ENCODE results near the gene PBLD. TPM values are rescaled to one million over a fixed set of nuclear protein-coding genes. Genes with fewer than 3 reads are reported as not detected.

The PBLD gene
- total RNA-seq, 4 donors from 2014 or later, result 2.0 to 3.6 (median 2.8) TPM

DNA sequence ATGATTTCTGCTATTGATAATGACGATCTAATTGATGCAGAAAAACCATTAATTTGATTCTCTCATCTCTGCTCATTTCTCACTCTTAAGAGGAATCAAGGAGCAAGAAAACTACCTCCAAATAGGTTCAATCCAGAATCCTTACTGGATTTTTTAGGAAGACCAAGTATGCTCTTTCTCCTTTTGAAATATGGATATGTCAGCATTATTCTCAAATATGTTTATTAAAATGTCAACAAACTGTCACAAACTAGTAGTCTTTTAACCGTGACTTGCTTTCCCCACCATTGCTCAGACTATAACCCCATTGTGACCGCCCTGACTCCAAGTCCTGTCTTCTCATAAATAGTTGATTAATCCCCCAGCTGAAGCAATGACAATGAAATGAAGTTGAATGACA is 99.7 kb downstream of the PBLD start:
- intact Hi-C loops (cut with DNase I; ENCODE audit: low total_unique reads), result no loop called here
- WGBS, 2 donors, result 79 to 91% methylated on average over 3 of the region's 3 CpGs
- no peak for DNase-seq (ENCODE audit: low spot score in 2 of 2)
- no peak overlapping the region for H3K4me3 ChIP-seq (ENCODE audit: low read depth, poor library complexity, severe bottlenecking)
- TF ChIP-seq, protein P1, sequence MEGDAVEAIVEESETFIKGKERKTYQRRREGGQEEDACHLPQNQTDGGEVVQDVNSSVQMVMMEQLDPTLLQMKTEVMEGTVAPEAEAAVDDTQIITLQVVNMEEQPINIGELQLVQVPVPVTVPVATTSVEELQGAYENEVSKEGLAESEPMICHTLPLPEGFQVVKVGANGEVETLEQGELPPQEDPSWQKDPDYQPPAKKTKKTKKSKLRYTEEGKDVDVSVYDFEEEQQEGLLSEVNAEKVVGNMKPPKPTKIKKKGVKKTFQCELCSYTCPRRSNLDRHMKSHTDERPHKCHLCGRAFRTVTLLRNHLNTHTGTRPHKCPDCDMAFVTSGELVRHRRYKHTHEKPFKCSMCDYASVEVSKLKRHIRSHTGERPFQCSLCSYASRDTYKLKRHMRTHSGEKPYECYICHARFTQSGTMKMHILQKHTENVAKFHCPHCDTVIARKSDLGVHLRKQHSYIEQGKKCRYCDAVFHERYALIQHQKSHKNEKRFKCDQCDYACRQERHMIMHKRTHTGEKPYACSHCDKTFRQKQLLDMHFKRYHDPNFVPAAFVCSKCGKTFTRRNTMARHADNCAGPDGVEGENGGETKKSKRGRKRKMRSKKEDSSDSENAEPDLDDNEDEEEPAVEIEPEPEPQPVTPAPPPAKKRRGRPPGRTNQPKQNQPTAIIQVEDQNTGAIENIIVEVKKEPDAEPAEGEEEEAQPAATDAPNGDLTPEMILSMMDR (IDR thresholded peaks at IDR 0.05), result no peak
- no peak for TF ChIP-seq POLR2A (IDR thresholded peaks at IDR 0.05)

Other genes with a start within 250 kb of the PBLD start
- gene MYPN, start 223.4 kb downstream of the PBLD start, total RNA-seq, result under 1 TPM in 1 of 4 donors, not detected in 3; 0.52 TPM
- under 1 TPM in 3 of 4 donors, not detected in 1; 0.38 to 0.99 (median 0.49) TPM for gene ATOH7, start 100.8 kb downstream of the PBLD start, total RNA-seq
- 10 to 100 TPM; 23.5 to 82.1 (median 43.6) TPM for gene HNRNPH3, start 864 bp downstream of the PBLD start, total RNA-seq
- gene RUFY2, start 74.3 kb upstream of the PBLD start, total RNA-seq, result 10 to 100 TPM; 18.0 to 49.6 (median 23.5) TPM
- gene DNA2, start 139.0 kb upstream of the PBLD start, total RNA-seq, result 1 to 10 TPM; 1.7 to 3.5 (median 2.2) TPM
- 10 to 100 TPM in 2 of 4 donors, 1 to 10 TPM in 2; 7.7 to 31.5 (median 10.0) TPM for gene SLC25A16, start 194.6 kb upstream of the PBLD start, total RNA-seq
- gene TET1, start 227.4 kb upstream of the PBLD start, total RNA-seq, result 1 to 10 TPM; 1.1 to 3.8 (median 1.9) TPM